K562 (cell line): ENCODE measurements around the gene LMBR1. TPM values are rescaled to one million over a fixed set of nuclear protein-coding genes. Genes with fewer than 3 reads are reported as not detected.

Experiments used
- ATAC-seq: fragments of 200-7000 bp; cut with Tn5 transposase; 3 replicates; pipeline ENCODE4 v1.9.1; 2020; ENCODE audit warnings: moderate library complexity
- BruUV-seq: library from RNA; stranded (reverse); fragments of 400-500 nt; replicated peaks from 2 replicates; lab custom pipeline; 2021; lab: Mats Ljungman, UMichigan
- CTCF ChIA-PET: fragments of 300-600 bp; formaldehyde crosslinking; extraction: SDS; loops from one replicate; lab custom pipeline; 2021; ENCODE audit warnings: low intra/inter-chr PET ratio; lab: Yijun Ruan, JAX
- POLR2A ChIA-PET: fragments of 300-600, 350-650 bp; sonication (Branson Sonifier 250); formaldehyde crosslinking; extraction: SDS; loops from one replicate; lab custom pipeline; 2021; ENCODE audit warnings: antibody characterized with exemption, inconsistent platforms; lab: Yijun Ruan, JAX
- DNase-seq, 4 experiments: peaks; one replicate each; pipeline versions ENCODE4 v3.0.0 to v3.0.0-alpha.2; 2011 to 2018; ENCODE audit warnings: low spot score in 3 of 4, mixed read lengths in 3 of 4; ENCODE audit errors: extremely low read depth in 1 of 4
- FAIRE-seq: peaks from 2 replicates; lab custom pipeline; 2011; peaks lifted over from hg19 to GRCh38; lab: Jason Lieb, UNC
- H2AFZ ChIP-seq: 2 replicates; pipeline ENCODE4 v1.6.0; 2011; ENCODE audit warnings: low read depth, low read length, control low read depth, inconsistent platforms
- H3K27ac ChIP-seq: fragments of 200-600 bp; 3 replicates; pipeline ENCODE4 v1.8.0; 2011; ENCODE audit warnings: low read depth, mild to moderate bottlenecking, control low read depth, inconsistent platforms, low read length, moderate library complexity, mixed read lengths; ENCODE audit errors: extremely low read depth
- H3K27me3 ChIP-seq, 2 experiments: fragments of 300-600 bp in 1 of 2; 2 replicates in 1 of 2; 3 replicates in 1 of 2; pipeline versions ENCODE4 v1.6.0 to v1.8.0; 2011; ENCODE audit warnings: inconsistent platforms in 2 of 2, low read length in 2 of 2, mild to moderate bottlenecking in 1 of 2, mixed read lengths in 1 of 2, moderate library complexity in 1 of 2; ENCODE audit not compliant: control insufficient read depth in 2 of 2, insufficient read depth in 2 of 2
- H3K36me3 ChIP-seq: fragments of 300-600 bp; 3 replicates; pipeline ENCODE4 v1.8.0; 2011; ENCODE audit warnings: mild to moderate bottlenecking, low read length, inconsistent platforms; ENCODE audit not compliant: control insufficient read depth, insufficient read depth
- H3K4me1 ChIP-seq, 2 experiments: fragments of 200-600 bp in 1 of 2; replicated peaks in 1 of 2; 2 replicates in 1 of 2; 3 replicates in 1 of 2; pipeline versions ENCODE4 v1.5.1 to v1.8.0; 2011; ENCODE audit warnings: inconsistent platforms in 2 of 2, low read length in 2 of 2, mild to moderate bottlenecking in 1 of 2, mixed read lengths in 1 of 2, moderate library complexity in 1 of 2; ENCODE audit not compliant: control insufficient read depth in 2 of 2, insufficient read depth in 2 of 2
- H3K4me2 ChIP-seq: 2 replicates; pipeline ENCODE4 v1.6.1; 2011; ENCODE audit warnings: low read length, control low read depth, inconsistent platforms, mixed read lengths; ENCODE audit not compliant: insufficient read depth
- H3K4me3 ChIP-seq: fragments of 200-600 bp; sonication (generic), shearing (Covaris generic); 2 replicates; pipeline ENCODE4 v1.5.1; 2016; ENCODE audit warnings: control low read depth, inconsistent platforms
- H3K79me2 ChIP-seq: fragments of 200-600 bp; 3 replicates; pipeline ENCODE4 v1.8.0; 2011; ENCODE audit warnings: low read length, inconsistent platforms; ENCODE audit not compliant: control insufficient read depth, insufficient read depth
- H3K9ac ChIP-seq, 2 experiments: 2 replicates each; pipeline versions ENCODE4 v1.6.0 to v1.6.1; 2011; ENCODE audit warnings: low read depth in 2 of 2, low read length in 2 of 2, control low read depth in 1 of 2, inconsistent platforms in 1 of 2, mild to moderate bottlenecking in 1 of 2, mixed read lengths in 1 of 2; ENCODE audit not compliant: insufficient read depth in 1 of 2
- H3K9me1 ChIP-seq: one replicate; pipeline ENCODE4 v1.6.0; 2011; ENCODE audit warnings: inconsistent platforms, mild to moderate bottlenecking, low read length, moderate library complexity; ENCODE audit not compliant: control insufficient read depth, insufficient read depth
- H3K9me3 ChIP-seq: replicated peaks from 2 replicates; pipeline ENCODE4 v1.5.1; 2011; ENCODE audit warnings: low read depth, low read length, inconsistent platforms; ENCODE audit not compliant: control insufficient read depth, insufficient read depth
- H4K20me1 ChIP-seq: replicated peaks from 2 replicates; pipeline ENCODE4 v1.6.1; 2011; ENCODE audit warnings: low read length, inconsistent platforms, mixed read lengths; ENCODE audit not compliant: control insufficient read depth, insufficient read depth
- FOS ChIP-seq: IDR thresholded peaks from 3 replicates; pipeline ENCODE4 v1.6.1; 2011; ENCODE audit not compliant: insufficient read length; ENCODE audit errors: extremely low read depth
- FOSL1 ChIP-seq: fragments of 200-800 bp; sonication (Bioruptor generic); conservative IDR thresholded peaks from 2 replicates; pipeline ENCODE4 v1.6.1; 2016; ENCODE audit warnings: missing genetic modification characterization, missing compliant biosample characterization
- MAFF ChIP-seq: IDR thresholded peaks from 2 replicates; pipeline ENCODE4 v1.6.1; 2012; ENCODE audit warnings: low read length, improper control_type of control experiment
- SRSF1 ChIP-seq: fragments of 200-400 bp; formaldehyde crosslinking; IDR thresholded peaks from 2 replicates; pipeline ENCODE4 v1.6.1; 2017; ENCODE audit warnings: mild to moderate bottlenecking, low read depth, low read length, moderate library complexity
- TOE1 ChIP-seq, 2 experiments: fragments of 450-650 bp in 1 of 2; sonication (generic) in 1 of 2; formaldehyde crosslinking in 1 of 2; IDR thresholded peaks; 2 replicates each; pipeline versions ENCODE4 v1.7.1 to v1.8.0; 2016 to 2022; ENCODE audit warnings: borderline replicate concordance in 2 of 2, mild to moderate bottlenecking in 2 of 2, antibody characterized with exemption in 1 of 2, inconsistent platforms in 1 of 2, low read depth in 1 of 2, missing genetic modification reagents in 1 of 2, moderate library complexity in 1 of 2
- YY1 ChIP-seq, 3 experiments: IDR thresholded peaks; 2 replicates each; pipeline ENCODE4 v1.6.1; 2011; ENCODE audit warnings: low read length in 2 of 3, mild to moderate bottlenecking in 2 of 3, moderate library complexity in 2 of 3, borderline replicate concordance in 1 of 3, control low read depth in 1 of 3, low read depth in 1 of 3; ENCODE audit not compliant: insufficient read depth in 3 of 3, insufficient replicate concordance in 2 of 3, control insufficient read depth in 1 of 3, insufficient read length in 1 of 3; ENCODE audit errors: extremely low read depth in 1 of 3
- ZBTB26 ChIP-seq: fragments of 450-650 bp; formaldehyde crosslinking; IDR thresholded peaks from 2 replicates; pipeline ENCODE4 v1.4.0; 2022; ENCODE audit warnings: missing genetic modification characterization
- ZHX1 ChIP-seq: fragments of 150-350 bp; conservative IDR thresholded peaks from 2 replicates; pipeline ENCODE4 v1.6.1; 2014; ENCODE audit warnings: low read length
- ZKSCAN1 ChIP-seq: fragments of 150-350 bp; IDR thresholded peaks from 2 replicates; pipeline ENCODE4 v1.6.1; 2016; ENCODE audit warnings: low read depth, low read length
- ZNF830 ChIP-seq: fragments of 250-450 bp; sonication (Bioruptor Pico); IDR thresholded peaks from 2 replicates; pipeline ENCODE4 v1.5.0; 2021; ENCODE audit warnings: mild to moderate bottlenecking
- WGBS: fragments of 100-300 bp; shearing (Covaris generic); methylation state at CpG from one replicate; pipeline ENCODE4 v1.1.6; 2016; ENCODE audit warnings: low coverage, mixed read lengths; ENCODE audit not compliant: insufficient coverage; ENCODE audit errors: missing lambda C conversion rate; 5-methylcytosine and 5-hydroxymethylcytosine counted together
- in situ Hi-C: fragments of 300-500 bp; cut with MboI; formaldehyde crosslinking; loops from 4 replicates; pipeline ENCODE4 v1.15.0; 2018; ENCODE audit warnings: inconsistent platforms, mixed read lengths
- intact Hi-C: fragments of 100-400 bp; cut with micrococcal nuclease; formaldehyde crosslinking; loops from 2 replicates; pipeline ENCODE4 v1.14.2; 2022
- polyA plus RNA-seq, 8 experiments: library from polyadenylated mRNA; depleted of rRNA in 4 of 8; stranded (reverse) in 5 of 8; unstranded in 3 of 8; fragments of >200 nt; fragmentation: Nextera tagmentation in 2 of 8; fragmentation: Illumina TruSeq in 1 of 8; extraction: Ambion mirVana in 2 of 8; extraction: Trizol in 1 of 8; gene quantifications; 2 replicates each; pipeline versions ENCODE4 v1.2.1 to v1.2.3, GENCODE V29; 2011 to 2014; ENCODE audit warnings: inconsistent platforms in 1 of 8, missing spikeins in 1 of 8
- total RNA-seq, 7 experiments: library from RNA; depleted of rRNA in 6 of 7; stranded (reverse); fragments of >200 nt in 6 of 7; fragmentation: Illumina TruSeq in 2 of 7; extraction: Trizol in 2 of 7; gene quantifications; 2 replicates each; pipeline versions ENCODE4 v1.2.1 to v1.2.3, GENCODE V29; 2011 to 2021; ENCODE audit warnings: low replicate concordance in 1 of 7
- TF ChIP-seq, protein P1 (sequence below): fragments of 450-650 bp; IDR thresholded peaks from 2 replicates; pipeline ENCODE4 v1.6.1; 2017; ENCODE audit warnings: antibody characterized with exemption, mild to moderate bottlenecking

Gene LMBR1
- total and polyA plus RNA-seq, 9 of the 15 experiments (the other 6 are each of a cell fraction or from before 2014, with no cell fraction given) = 7.7 to 90.0 (median 59.9) TPM

DNA sequence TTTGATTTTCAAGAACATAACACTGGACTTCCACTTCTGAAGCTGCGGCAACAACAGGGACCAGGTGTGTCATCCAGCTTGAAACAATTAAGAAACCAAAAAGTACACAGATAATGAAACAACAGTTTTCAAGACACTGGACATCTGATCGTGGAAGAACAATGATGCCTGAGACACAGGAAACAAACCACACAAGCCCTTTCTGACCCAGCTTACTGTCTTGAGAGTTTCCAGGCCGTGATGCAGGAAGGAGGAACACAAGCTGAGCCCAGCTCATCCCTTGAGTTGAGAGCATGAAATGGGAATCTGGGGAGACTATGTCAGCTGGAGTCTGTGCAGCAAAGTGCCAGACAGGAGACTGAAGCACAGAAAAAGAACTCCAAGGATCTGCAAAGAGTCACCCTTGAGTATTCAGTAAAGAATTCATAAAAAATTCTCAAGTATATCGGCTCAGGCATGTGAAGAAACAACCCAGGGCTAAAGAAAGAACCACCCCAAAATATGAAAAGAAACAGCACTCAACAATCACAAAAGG, 160.8 kb downstream of the LMBR1 start:
- Histone ChIP-seq H4K20me1 (no peaks in the 10 kb centered on the region), H3K9me3 (no peaks in the 10 kb centered on the region; the same call in 1 of the 2 replicates), H3K4me3 (no peak overlapping the region), H3K79me2 (no peaks in the 10 kb centered on the region), H3K27me3 (no peaks in the 10 kb centered on the region), H3K9ac (no peak overlapping the region), H3K9me1 (no peaks in the 10 kb centered on the region), H3K4me2 (no peak overlapping the region), H3K4me1 (no peaks in the 10 kb centered on the region), H2AFZ (no peak overlapping the region), H3K36me3 (peaks cover 14% of the 10 kb centered on the region; the same call in 2 of the 3 replicates), H3K27ac (no peak overlapping the region)
- in situ Hi-C loops (no loop called here), intact Hi-C loops (no loop called here)
- POLR2A ChIA-PET = interaction anchor here (1.4 kb wide), 1 partner anchor 11 kb away, joined by 3 read pairs; no protein-coding TSS in a partner anchor
- 84% methylated on average over 4 of the region's 4 CpGs for WGBS
- DNase-seq (no peak), ATAC-seq (no peak), FAIRE-seq (no peak)
- CTCF ChIA-PET = no interaction called here
- no TSS peak for BruUV-seq
- TF ChIP-seq MAFF (no peak), ZBTB26 (no peak), TOE1 (IDR thresholded peaks at IDR 0.05; ENCODE audit: borderline replicate concordance) (no peak), TOE1 (CRISPR knock-in tag; IDR thresholded peaks at IDR 0.05; ENCODE audit: borderline replicate concordance, low read depth) (no peak), YY1 (IDR thresholded peaks at IDR 0.05; ENCODE audit: borderline replicate concordance in 1 of 3, control insufficient read depth in 1 of 3, extremely low read depth in 1 of 3, insufficient read depth in 3 of 3, insufficient read length in 1 of 3, insufficient replicate concordance in 2 of 3, low read depth in 1 of 3, low read length in 2 of 3) (no peak), ZKSCAN1 (no peak), ZNF830 (CRISPR knock-in tag) (no peak), FOS (no peak), SRSF1 (no peak), ZHX1 (no peak), FOSL1 (tag) (no peak)
- TF ChIP-seq, protein P1, sequence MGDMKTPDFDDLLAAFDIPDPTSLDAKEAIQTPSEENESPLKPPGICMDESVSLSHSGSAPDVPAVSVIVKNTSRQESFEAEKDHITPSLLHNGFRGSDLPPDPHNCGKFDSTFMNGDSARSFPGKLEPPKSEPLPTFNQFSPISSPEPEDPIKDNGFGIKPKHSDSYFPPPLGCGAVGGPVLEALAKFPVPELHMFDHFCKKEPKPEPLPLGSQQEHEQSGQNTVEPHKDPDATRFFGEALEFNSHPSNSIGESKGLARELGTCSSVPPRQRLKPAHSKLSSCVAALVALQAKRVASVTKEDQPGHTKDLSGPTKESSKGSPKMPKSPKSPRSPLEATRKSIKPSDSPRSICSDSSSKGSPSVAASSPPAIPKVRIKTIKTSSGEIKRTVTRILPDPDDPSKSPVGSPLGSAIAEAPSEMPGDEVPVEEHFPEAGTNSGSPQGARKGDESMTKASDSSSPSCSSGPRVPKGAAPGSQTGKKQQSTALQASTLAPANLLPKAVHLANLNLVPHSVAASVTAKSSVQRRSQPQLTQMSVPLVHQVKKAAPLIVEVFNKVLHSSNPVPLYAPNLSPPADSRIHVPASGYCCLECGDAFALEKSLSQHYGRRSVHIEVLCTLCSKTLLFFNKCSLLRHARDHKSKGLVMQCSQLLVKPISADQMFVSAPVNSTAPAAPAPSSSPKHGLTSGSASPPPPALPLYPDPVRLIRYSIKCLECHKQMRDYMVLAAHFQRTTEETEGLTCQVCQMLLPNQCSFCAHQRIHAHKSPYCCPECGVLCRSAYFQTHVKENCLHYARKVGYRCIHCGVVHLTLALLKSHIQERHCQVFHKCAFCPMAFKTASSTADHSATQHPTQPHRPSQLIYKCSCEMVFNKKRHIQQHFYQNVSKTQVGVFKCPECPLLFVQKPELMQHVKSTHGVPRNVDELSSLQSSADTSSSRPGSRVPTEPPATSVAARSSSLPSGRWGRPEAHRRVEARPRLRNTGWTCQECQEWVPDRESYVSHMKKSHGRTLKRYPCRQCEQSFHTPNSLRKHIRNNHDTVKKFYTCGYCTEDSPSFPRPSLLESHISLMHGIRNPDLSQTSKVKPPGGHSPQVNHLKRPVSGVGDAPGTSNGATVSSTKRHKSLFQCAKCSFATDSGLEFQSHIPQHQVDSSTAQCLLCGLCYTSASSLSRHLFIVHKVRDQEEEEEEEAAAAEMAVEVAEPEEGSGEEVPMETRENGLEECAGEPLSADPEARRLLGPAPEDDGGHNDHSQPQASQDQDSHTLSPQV = no peak
